H1 (cell line): Measurements from ENCODE around the gene NBEA. TPM values are rescaled to one million over a fixed set of nuclear protein-coding genes. Genes with fewer than 3 reads are reported as not detected.

Experiments used
- BCL11A ChIP-seq, 2 experiments: IDR thresholded peaks; one replicate each; pipeline ENCODE4 v1.6.1; 2011; ENCODE audit warnings: low read depth in 2 of 2, low read length in 2 of 2, mild to moderate bottlenecking in 2 of 2
- CHD7 ChIP-seq: fragments of 300-600 bp; sonication (generic); IDR thresholded peaks from 2 replicates; pipeline ENCODE4 v1.7.1; 2012; ENCODE audit warnings: low read length, moderate library complexity, mild to moderate bottlenecking, inconsistent platforms; ENCODE audit not compliant: insufficient replicate concordance
- CREB1 ChIP-seq: IDR thresholded peaks from 2 replicates; pipeline ENCODE4 v1.6.1; 2012; ENCODE audit warnings: inconsistent platforms
- CTBP2 ChIP-seq: IDR thresholded peaks from 2 replicates; pipeline ENCODE4 v1.7.0; 2011; ENCODE audit warnings: borderline replicate concordance, mild to moderate bottlenecking, moderate library complexity, mixed read lengths, low read length; ENCODE audit not compliant: insufficient read depth, insufficient read length
- EZH2 ChIP-seq: fragments of 200-600 bp; sonication (generic); IDR thresholded peaks from 2 replicates; pipeline ENCODE4 v1.7.1; 2012; ENCODE audit warnings: low read depth, mild to moderate bottlenecking, moderate library complexity, low read length, inconsistent platforms; ENCODE audit not compliant: severe bottlenecking
- HDAC2 ChIP-seq, 2 experiments: fragments of 300-600 bp in 1 of 2; sonication (generic) in 1 of 2; IDR thresholded peaks; 2 replicates each; pipeline ENCODE4 v1.6.1; 2011 to 2012; ENCODE audit warnings: low read depth in 2 of 2, low read length in 2 of 2, mild to moderate bottlenecking in 2 of 2, moderate library complexity in 2 of 2, borderline replicate concordance in 1 of 2, inconsistent platforms in 1 of 2
- JUND ChIP-seq: IDR thresholded peaks from 2 replicates; pipeline ENCODE4 v1.6.1; 2011; ENCODE audit warnings: mild to moderate bottlenecking, improper control_type of control experiment, low read length
- PHF8 ChIP-seq: fragments of 200-600 bp; sonication (generic); conservative IDR thresholded peaks from 2 replicates; pipeline ENCODE4 v1.7.1; 2012; ENCODE audit warnings: low read depth, mild to moderate bottlenecking, inconsistent platforms, low read length, moderate library complexity
- POLR2A ChIP-seq, 2 experiments: IDR thresholded peaks; 1 replicate in 1 of 2; 2 replicates in 1 of 2; pipeline ENCODE4 v1.6.1; 2011; ENCODE audit warnings: low read depth in 2 of 2, low read length in 2 of 2, mild to moderate bottlenecking in 2 of 2; ENCODE audit errors: control extremely low read depth in 1 of 2
- RFX5 ChIP-seq: IDR thresholded peaks from 2 replicates; pipeline ENCODE4 v1.6.1; 2011; ENCODE audit warnings: low read depth, low read length, improper control_type of control experiment, borderline replicate concordance
- SIRT6 ChIP-seq: IDR thresholded peaks from one replicate; pipeline ENCODE4 v1.7.1; 2012; ENCODE audit warnings: low read length, inconsistent platforms
- SP1 ChIP-seq: IDR thresholded peaks from 2 replicates; pipeline ENCODE4 v1.6.1; 2011; ENCODE audit warnings: low read depth, low read length
- SRF ChIP-seq: IDR thresholded peaks from 2 replicates; pipeline ENCODE4 v1.6.1; 2011; ENCODE audit warnings: mild to moderate bottlenecking, low read depth, low read length, moderate library complexity
- polyA plus RNA-seq, 7 experiments: library from polyadenylated mRNA; depleted of rRNA in 3 of 7; stranded (reverse) in 5 of 7; unstranded in 2 of 7; fragments of >200 nt in 5 of 7; fragments of 200-250 nt in 2 of 7; gene quantifications; 1 replicate in 5 of 7; 2 replicates in 1 of 7; 4 replicates in 1 of 7; pipeline versions ENCODE4 v1.2.1 to v1.2.3, GENCODE V29; 2011 to 2013; ENCODE audit warnings: missing spikeins in 2 of 7, mixed read lengths in 2 of 7
- total RNA-seq: library from RNA; stranded (reverse); fragmentation: NEBNext Ultra II Directional; extraction: Animal tissue kit (Norgen Biotek cat#: 25700); gene quantifications from 2 replicates; pipeline ENCODE4 v1.2.1, GENCODE V29; 2021

The NBEA gene
- total and polyA plus RNA-seq, 2 of the 8 experiments (the other 6 are each of a cell fraction or from before 2014, with no cell fraction given) = 14.2 to 21.5 TPM

GRCh38 chr13:35140321-35140720 is 198.3 kb downstream of the NBEA start (continued):
- no peak for TF ChIP-seq CHD7
- no peak for TF ChIP-seq POLR2A (IDR thresholded peaks at IDR 0.05; ENCODE audit: control extremely low read depth in 1 of 2, low read depth in 2 of 2, low read length in 2 of 2)
- TF ChIP-seq CREB1 = no peak
- TF ChIP-seq EZH2 = no peak
- no peak for TF ChIP-seq SRF
- TF ChIP-seq JUND = no peak
- no peak for TF ChIP-seq CTBP2
- TF ChIP-seq PHF8 = no peak
- TF ChIP-seq RFX5 = no peak
- TF ChIP-seq BCL11A (IDR thresholded peaks at IDR 0.05; ENCODE audit: low read depth in 2 of 2, low read length in 2 of 2) = no peak
- TF ChIP-seq SP1 = no peak
- TF ChIP-seq SIRT6 = no peak
- TF ChIP-seq HDAC2 (IDR thresholded peaks at IDR 0.05; ENCODE audit: borderline replicate concordance in 1 of 2, low read depth in 2 of 2, low read length in 2 of 2) = no peak
